Stimulated activated CD8-positive, alpha-beta memory T cell treated with anti-CD3 and anti-CD28 coated beads, Interleukin-15, amount 100 ng/mL, for 24 hours (primary cell): ENCODE measurements around the gene NUDCD2.
"Not testable (repeated sequence)": the region's sequence is repeated elsewhere in the genome, so short reads cannot be mapped to it uniquely, and the experiment has no call there.

ENCODE experiments used
- DNase-seq: peaks from one replicate; pipeline ENCODE4 v3.0.0-alpha.2; 2020; ENCODE audit warnings: low read depth

The NUDCD2 gene

DNA sequence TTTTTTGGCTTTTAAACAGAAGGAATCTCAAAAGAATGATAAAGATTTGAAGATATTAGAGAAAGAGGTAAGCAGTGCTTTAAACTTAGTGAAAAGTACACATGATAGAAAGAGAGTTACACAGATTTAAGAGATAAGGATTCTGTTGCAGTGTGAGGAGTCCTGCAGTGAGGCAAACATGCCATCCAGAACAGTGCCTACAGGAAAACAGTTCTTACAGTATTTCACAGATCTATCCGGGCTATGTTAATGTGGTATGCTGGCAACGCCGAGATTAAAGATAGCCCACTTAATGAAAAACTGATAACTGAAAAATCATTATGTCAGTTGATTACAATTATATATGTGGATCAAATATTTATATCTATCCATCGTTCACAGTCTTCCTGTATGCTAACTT, 7.8 kb upstream of the NUDCD2 start:
- no peak for DNase-seq

DNA sequence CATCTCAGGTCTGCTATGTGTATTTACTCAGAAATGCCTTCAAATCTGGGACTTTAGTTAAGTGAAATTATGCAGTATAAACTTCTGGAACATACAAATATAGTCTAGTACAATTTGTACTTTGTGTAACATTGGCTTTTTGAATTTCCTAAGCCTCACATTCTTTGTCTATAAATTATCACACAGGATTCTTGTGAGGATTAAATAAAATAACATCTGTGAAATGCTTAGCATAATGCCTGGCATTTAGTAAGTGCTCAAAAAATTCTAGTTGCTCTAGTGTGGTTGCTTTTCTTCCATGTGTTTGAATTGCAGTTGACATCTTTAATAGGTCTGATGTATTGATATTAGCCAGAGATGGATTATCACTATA, 3.1 kb upstream of the NUDCD2 start:
- DNase-seq: no peak

DNA sequence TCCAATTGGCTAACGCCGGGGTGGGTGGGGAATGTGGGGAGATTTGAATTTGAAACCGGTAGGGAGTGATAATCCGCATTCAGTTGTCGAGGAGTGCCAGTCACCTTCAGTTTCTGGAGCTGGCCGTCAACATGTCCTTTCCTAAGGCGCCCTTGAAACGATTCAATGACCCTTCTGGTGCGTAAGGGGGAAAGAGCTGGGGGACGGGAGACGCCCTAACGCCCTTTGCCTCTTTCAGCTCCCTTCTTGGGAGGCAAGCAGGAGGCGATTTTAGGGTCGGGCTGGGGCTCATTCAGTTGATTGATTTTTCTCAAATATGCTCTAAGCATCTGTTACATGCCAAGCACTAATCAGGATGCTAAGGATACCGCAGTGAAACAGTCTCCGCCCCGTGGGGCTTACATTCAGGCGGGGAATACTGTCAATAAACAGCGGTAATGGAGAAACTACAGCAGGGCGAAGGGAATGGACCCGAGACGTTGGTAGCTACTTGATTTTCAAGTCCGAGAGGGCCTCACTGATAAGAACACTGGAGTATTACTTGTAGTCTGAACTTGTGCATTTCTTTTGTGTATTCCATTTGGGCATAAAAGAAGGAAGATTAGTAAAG, 765 bp upstream of the NUDCD2 start, which contains the start of gene HMMR:
HMMR (plus strand) TSS at position 71 of the 610 bp plus-strand sequence; CDS start at position 132, 61 bp downstream.
- DNase-seq: no peak

DNA sequence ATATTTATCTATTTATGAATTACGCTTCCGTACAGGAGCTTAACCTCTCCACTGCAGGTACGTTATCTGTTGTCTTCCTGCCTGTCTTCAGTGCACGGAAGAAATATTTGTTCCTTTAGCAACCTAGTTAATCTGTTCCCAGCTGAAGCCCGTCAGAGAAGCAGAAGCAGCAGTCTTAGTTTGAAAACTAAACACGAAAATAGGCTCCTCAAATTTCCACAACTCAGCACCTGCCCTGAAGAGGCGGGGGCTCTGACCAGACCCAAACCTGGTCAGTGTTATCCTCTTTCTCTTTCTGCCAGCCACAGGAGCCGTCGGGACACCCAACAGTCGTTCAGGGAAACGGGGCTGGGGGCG, 462 bp downstream of the NUDCD2 start:
- no peak for DNase-seq

DNA sequence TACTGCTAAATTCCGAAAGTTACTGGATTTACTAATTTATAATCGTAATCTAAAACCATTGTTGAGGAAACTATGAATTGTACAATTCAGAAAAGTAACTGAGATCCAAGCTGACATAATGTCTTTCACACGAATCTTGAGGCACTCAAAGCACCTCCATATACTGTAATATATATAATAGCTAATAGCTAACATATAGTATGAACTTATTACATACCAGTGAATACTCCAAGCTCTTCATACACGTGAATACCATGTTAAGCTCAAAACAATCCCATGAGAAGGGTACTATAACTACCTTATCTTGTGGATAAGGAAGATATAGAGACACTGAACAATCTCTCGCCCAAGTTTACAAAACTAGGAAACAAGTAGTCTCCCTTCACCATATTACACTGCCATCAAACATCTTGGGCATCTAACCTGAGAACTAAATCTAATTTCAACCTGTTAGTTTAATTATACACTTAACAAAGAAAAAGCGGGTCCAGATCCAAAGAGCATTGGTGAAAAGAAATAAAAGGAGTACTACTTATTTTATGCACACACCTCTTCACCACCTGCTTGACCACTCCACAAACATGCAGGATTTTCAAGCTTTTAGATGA, 1.0 kb downstream of the NUDCD2 start:
- DNase-seq: no peak

DNA sequence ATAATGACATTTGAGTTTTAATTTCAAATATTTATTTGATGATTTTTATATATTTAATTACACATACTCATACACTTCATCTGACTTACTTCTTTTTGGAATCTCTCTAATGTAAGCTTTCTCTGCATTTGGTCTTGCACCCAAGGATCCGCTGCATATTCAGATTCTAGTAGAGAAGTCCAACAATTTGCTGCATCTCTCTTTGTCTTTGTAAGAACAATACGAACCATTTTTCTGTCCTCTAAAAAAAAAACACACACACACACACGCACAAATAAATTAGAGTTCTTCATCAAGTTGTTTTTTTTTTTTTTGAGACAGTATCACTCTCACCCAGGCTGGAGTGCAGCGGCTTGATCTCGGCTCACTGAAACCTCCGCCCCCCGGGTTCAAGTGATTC, 3.1 kb downstream of the NUDCD2 start:
- no peak for DNase-seq

DNA sequence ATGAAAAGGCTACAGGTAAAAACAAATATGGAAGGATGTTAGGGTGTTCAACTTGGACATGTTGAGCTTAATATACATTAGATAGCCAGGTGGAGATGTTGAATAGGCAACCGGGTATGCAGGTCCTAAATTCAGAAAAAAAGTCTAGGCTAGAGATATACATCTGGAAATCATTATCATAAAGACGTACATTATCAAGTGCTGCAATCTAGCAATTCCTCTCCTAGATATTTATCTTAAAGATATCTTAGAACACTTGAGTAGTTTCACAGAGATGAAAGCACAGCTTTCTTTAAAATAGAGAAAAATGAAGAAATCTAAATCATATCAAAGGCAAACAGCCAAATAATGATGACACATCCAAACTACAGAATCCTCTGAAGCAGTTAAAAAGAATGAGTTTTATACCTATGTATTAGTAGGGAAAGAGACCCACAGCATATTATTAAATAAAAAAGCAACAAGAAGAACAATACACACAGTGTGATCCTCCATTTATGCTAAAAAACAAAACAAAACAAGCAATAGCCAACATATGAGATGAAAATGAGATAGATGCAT, 3.8 kb downstream of the NUDCD2 start:
- no peak for DNase-seq

DNA sequence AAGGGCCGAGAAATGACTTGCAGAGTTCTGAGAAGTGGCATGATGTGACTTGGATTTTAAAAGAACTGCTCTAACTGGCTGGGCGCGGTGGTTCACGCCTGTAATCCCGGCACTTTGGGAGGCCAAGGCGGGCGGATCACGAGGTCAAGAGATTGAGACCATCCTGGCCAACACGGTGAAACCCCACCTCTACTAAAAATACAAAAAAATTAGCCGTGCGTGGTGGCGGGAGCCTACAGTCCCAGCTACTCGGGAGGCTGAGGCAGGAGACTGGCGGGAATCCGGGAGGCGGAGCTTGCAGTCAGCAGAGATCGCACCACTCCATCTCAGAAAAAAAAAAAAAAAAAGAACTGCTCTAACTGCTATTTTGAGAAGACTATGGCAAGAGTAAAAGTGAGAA, 4.5 kb downstream of the NUDCD2 start:
- not testable (repeated sequence) for DNase-seq

DNA sequence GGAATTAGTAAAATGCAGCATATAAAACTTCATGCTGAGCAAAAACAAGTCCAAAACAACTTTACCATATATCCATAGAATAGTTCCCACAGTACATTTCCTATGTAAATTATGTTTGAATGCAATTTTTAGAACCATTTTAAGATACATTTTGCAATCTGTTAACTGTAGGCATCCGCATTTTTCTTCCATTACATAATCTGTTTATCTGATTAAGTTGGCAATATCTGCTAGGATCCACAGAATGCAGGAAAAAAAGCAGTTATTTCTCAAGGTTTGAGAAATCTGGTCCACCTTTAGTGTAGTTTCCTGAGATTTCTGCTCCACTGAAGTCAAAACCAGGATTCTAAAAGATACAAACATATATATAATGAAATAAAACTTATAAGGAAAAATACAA, 6.2 kb downstream of the NUDCD2 start:
- no peak for DNase-seq

DNA sequence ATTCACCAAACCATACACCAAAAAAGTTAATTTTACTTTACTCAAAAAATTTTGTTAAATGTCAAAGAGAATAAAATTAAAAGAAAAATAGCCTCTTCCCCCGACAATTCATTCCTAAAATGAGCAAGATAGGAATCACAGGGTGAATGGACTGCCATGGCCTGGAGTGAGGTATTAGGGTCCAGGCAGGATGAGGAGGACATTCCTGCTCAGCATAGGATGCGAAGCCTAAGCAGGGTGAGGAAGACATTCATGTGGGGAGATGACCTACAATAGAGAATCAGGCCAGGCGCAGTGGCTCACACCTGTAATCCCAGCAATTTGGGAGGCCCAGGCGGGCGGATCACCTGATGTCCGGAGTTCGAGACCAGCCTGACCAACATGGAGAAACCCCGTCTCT, 8.4 kb downstream of the NUDCD2 start:
- no peak for DNase-seq

DNA sequence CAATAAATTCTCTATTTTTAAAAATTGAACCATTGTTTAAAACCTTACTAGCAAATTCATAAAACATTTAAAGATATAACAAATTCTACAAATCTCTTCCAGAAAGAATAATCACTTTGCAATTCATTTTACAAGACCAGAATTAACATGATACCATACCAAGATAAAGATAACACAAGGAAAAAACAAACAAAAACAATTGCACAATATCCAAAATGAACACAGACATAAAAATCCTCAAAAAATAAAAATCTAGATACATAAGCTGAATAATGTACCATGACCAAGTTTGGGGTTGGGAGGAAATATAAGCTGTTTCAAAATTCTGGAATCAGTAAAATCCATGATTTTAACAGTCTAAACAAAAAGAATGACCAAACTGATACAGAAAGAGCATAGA, 11.4 kb downstream of the NUDCD2 start:
- DNase-seq: no peak

DNA sequence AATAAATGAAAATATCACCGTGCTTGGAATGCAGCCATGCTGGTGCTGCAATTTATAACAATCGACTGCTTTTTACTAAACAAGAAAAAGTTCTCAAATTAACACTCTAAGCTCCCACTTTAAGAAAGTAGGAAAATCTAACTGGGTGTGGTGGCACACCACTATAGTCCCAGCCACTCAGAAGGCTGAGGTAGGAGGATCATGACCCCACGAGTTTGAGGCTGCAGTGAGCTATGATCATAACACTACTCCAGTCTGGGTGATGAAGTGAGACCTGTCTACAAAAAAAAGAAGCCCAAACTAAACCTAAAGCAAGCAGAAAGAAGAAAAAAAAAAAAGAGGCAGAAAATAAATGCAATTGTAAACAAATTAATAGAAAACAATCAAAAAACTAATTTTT, 12.0 kb downstream of the NUDCD2 start:
- DNase-seq: no peak

DNA sequence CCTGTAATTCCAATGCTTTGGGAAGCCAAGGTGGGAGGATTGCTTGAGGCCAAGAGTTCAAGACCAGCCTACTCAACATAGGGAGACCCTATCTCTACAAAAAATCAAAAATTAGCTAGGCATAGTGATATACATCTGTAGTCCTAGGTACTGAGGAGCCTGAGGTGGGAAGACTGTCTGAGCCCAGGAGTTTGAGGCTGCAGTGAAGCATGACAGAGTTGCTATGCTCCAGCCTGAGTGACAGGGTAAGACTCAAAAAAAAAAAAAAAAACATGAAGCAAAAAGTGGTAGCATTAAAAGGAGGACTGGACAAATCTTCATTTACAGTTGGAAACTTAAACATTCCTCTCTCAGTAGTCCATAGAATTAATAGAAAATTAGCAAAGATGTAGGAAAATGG, 12.7 kb downstream of the NUDCD2 start:
- DNase-seq: no peak

DNA sequence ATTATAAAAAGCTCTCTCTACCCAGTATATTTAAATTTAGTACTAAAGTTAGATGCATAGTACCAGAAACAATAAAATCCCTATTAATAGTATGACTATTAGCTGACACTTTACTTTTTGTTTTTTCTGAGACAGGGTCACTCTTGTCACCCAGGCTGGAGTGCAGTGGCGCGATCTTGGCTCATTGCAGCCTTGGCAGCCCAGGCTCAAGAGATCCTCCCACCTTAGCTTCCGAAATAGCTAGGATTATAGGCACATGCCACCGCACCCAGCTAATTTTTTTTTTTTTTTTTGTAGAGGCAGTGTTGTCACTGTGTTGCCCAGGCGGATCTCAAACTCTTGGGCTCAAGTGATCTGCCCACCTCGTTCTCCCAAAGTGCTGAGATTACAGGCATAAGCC, 14.6 kb downstream of the NUDCD2 start:
- DNase-seq: no peak

DNA sequence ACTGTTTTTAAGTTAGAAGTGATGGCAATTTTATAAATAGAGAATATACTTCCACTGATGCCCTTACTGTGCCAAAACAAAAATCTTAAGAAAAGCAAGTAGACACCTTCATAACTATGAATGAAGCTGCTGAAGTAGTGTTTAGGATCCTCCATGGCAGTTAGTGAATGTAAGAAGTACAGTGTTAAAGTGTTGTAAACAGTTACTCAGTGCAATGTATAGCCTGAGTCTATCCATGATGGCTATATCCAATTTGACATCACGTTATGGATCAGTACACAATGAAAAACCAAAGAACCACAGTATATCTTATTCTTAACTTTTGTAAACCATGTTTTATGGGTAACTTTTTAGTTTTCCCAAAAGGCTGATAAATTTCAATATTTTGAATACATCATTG, 15.4 kb downstream of the NUDCD2 start:
- DNase-seq: no peak

DNA sequence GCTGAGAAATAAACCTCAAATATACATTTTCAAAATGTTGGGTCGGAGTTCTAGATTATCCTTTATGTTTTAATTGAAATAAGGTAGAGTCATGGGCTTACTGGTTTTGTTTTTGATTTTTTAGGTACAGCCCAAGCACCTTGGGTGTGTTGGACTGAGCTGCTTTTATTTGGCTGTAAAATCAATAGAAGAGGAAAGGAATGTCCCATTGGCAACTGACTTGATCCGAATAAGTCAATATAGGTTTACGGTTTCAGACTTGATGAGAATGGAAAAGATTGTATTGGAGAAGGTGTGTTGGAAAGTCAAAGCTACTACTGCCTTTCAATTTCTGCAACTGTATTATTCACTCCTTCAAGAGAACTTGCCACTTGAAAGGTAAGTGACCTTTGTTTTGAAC, 18.9 kb downstream of the NUDCD2 start:
- DNase-seq: no peak

DNA sequence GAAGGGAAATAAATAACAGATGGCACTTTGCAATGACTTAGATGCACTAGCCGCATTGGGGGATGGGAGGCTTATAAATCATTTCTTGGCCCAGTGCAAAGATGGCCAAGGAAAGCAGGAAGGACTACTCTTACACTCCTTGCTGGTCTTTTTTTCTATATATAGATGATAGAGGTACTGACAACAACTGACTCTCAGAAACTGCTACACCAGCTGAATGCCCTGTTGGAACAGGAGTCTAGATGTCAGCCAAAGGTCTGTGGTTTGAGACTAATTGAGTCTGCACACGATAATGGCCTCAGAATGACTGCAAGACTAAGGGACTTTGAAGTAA, 20.8 kb downstream of the NUDCD2 start:
- no peak for DNase-seq

DNA sequence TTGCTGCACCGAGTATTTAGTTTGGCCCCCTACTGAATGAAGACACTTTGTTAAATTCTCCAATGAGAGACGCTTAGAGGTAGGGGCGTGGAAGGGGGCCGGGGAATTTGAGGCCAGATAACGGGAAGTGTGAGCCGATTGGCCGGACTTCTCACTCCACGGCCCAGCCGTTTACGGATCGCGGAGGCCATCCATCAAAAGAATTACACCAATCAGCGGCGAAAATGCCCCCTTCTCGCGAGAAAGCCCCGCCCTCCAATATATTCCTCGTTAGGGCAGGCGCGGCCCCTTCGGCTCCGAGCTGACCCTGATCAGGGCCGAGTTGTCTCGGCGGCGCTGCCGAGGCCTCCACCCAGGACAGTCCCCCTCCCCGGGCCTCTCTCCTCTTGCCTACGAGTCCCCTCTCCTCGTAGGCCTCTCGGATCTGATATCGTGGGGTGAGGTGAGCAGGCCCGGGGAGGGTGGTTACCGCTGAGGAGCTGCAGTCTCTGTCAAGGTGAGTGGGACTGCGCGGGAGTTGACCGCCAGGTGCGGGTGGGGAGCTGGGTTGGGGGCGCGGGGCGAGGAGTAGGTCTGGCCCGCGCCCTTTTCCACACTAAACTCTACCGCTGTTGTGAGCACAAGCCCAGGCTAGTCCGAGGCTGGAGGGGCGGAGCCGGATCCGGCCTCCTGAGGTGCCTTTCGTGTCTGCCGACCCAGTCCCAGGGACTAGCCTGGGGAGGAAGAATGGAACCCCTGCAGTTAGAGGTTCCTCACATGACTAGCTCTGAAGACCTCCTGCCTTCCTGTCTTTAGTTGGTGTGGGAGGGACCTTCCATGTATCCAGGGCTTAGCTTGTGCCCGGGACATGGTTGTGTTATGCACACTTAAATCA, 22.4 kb downstream of the NUDCD2 start, which contains the start of gene CCNG1:
CCNG1 (plus strand) TSS at position 287 of the 874 bp plus-strand sequence. CDS start 1,662 bp downstream, outside the sequence.
- peak; percentile 67 for DNase-seq

DNA sequence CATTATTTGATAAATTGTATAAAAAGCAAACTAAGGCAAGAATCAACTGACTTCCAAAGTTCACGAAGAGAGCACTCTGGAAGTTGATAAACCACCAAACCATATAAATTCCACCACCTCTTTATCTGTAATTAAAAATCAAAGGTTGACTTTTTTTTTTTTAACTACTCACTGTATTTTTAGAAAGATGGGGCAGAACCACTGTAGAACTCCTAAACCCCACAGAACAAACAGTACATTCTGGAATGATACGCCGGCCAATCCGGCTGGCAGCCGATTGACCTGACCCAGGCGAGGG, 22.9 kb downstream of the NUDCD2 start:
- DNase-seq: no peak

DNA sequence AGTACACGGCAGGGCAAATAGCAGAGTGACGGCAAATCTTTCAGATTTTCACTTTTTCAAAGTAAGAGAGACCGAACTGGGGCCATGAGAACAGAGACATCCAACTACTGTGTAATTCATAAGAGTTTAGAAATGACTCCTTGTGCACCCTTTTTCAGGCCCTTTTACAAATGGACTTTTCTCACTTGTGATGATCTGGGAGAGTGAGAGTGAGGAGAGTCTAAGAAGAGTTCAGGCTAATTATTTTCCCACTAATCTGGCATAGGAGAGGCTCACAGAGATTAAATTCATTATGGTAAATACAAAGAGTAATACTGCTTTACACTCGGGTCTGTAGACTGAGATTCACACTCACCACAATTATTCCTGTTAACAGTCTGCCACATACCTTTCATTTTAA, 23.4 kb downstream of the NUDCD2 start:
- DNase-seq: no peak

DNA sequence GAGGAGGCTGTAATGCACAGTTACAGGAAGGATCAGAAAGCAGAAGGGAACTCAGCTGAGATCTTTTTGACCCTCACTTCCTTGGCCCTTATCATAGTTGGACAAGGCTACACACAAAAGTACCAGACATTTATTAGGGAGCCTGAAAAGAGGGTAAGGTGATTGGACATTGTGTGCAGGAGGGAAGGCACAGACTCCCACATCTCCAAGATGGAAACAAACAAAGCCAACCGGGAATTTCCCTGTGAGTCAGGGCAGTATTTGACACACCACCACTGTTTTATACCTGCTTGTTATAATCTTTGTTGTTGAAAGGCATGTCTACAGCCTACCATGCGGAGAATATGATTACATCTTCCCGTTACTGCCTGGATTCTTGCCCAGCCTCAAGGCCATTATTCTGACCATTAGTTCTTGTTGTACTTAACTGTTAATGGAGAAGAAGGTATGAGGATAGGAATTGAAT, 25.5 kb downstream of the NUDCD2 start:
- no peak for DNase-seq

DNA sequence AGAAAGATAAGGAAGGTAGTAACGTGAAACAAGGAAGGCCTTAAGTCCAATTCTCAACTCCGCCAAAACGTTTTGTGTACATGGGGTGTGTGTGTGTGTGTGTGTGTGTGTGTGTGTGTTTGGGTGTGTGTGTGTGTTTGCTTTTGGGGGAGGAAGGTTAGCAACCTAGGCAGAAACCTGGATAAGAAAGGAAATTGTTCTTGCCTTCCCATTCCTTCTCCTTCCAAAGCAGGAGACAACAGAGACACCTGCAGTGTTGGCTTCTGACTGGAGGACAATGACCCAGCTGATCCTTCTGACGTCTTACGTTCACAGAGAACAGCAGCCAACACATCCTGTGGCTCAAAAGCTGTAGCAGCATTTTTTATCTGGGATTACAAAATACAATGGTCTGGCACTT, 26.6 kb downstream of the NUDCD2 start:
- DNase-seq: no peak

DNA sequence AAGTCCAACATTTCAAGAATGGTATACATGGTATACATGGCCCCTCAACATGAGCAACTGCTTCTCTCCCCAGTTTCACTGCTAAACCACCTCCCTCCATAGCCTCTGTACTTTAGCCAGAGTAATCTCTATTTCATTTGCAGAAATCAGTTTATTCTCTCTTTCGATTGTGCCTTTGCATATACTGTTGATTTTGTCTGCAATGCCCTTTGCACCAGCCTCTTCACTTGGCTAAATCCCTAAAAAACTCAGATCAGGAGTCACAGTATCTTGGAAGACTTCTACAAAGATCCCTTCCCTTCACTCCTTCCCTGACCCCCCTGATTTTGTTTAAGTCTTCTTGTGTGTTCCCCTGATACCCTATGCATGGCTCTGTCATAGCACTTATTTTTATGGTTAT, 27.4 kb downstream of the NUDCD2 start:
- DNase-seq: no peak
